Activated naive CD8-positive, alpha-beta T cell treated with anti-CD3 and anti-CD28 coated beads, Interleukin-2, amount 50 U/mL, for 24 hours (primary cell): ENCODE results near the gene CBFA2T3.

Source experiments
- ATAC-seq: fragments of 150-1000 bp; cut with Tn5 transposase; one replicate; pipeline ENCODE4 v1.10.0; 2021
- DNase-seq: peaks from one replicate; pipeline ENCODE4 v3.0.0; 2021
- H3K27ac Mint-ChIP-seq: one replicate; pipeline ENCODE4 v1.8.0; 2021; ENCODE audit warnings: mild to moderate bottlenecking, mixed read lengths
- H3K27me3 Mint-ChIP-seq: one replicate; pipeline ENCODE4 v1.8.0; 2021; ENCODE audit warnings: mixed read lengths
- H3K36me3 Mint-ChIP-seq: one replicate; pipeline ENCODE4 v1.8.0; 2021; ENCODE audit warnings: low read depth, mixed read lengths
- H3K4me1 Mint-ChIP-seq: one replicate; pipeline ENCODE4 v1.8.0; 2021; ENCODE audit warnings: mixed read lengths
- H3K4me3 Mint-ChIP-seq: one replicate; pipeline ENCODE4 v1.8.0; 2021; ENCODE audit warnings: mild to moderate bottlenecking, moderate library complexity, mixed read lengths
- H3K9me3 Mint-ChIP-seq: one replicate; pipeline ENCODE4 v1.8.0; 2021; ENCODE audit warnings: mixed read lengths

Gene CBFA2T3

DNA sequence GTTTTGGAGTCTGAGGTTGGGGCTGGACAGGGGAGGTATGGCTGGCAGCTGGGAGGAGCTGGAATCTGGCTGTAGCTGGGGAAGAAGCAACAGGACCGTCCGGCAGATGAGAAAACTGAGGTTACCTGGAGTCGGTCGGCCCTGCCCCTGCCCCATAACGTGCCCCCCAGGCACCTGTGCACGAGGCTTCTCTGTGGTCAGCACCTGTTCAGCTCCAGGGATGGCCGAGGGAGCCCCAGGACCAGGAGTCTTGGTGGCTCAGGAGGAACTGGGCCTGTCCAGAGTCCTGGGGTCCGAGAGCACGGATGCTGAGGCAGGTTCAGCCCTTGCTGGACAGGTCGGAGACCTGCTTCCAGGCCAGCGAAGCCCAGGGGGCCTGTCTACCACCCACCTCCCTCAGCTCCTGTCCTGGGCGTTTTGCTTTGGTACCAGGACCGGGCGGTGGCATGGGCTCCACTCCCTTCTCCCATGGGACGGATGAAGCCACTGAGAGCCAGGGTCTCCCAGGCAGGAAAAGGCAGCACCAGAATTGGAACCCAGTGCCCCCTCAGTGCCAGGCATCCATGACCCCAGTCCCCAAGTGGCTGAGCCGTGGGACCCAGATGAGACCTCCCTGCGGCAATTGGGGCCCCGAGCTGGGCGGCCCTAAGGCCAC lies 17.1 kb upstream of the CBFA2T3 start:
- Mint-ChIP-seq H3K4me3 (no peak overlapping the region), H3K9me3 (peaks cover 1% of the 10 kb centered on the region), H3K36me3 (peaks cover 5% of the 10 kb centered on the region), H3K4me1 (peaks cover 2% of the 10 kb centered on the region), H3K27ac (no peak overlapping the region), H3K27me3 (peaks cover 4% of the 10 kb centered on the region)
- DNase-seq = no peak
- ATAC-seq = no peak

DNA sequence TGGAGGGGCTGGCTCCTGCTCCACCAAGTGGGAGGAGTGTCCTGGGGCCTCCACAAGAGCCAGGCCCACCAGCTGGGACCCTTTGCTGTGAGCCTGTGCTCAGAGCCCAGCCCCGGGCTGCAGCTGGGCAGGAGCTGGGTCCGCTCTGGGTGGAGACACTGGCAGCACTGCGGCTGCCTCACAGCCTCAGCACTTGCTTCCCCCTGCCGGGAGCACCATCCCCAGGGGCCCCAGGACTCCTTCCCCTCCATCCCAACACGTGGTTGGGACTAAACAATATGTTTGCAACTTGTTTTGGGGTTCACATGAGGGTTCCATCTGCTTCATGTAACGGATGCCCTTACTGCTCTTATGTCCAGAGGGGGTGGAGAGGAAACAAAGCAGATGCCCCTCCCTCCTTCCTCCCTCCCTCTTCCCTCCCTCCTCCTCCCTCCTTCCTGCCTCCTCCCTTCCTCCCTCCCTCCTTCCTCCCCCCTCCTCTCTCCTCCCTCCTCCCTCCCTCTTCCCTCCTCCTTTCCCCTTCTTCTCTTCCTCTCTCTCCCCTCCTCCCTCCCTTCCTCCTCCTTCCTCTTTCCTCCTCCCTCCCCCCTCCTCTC lies 16.3 kb upstream of the CBFA2T3 start:
- Mint-ChIP-seq H3K4me3 (no peak overlapping the region), H3K27me3 (peaks cover 4% of the 10 kb centered on the region), H3K27ac (no peak overlapping the region), H3K36me3 (peaks cover 5% of the 10 kb centered on the region), H3K9me3 (no peaks in the 10 kb centered on the region), H3K4me1 (no peaks in the 10 kb centered on the region)
- ATAC-seq (no peak), DNase-seq (no peak)

DNA sequence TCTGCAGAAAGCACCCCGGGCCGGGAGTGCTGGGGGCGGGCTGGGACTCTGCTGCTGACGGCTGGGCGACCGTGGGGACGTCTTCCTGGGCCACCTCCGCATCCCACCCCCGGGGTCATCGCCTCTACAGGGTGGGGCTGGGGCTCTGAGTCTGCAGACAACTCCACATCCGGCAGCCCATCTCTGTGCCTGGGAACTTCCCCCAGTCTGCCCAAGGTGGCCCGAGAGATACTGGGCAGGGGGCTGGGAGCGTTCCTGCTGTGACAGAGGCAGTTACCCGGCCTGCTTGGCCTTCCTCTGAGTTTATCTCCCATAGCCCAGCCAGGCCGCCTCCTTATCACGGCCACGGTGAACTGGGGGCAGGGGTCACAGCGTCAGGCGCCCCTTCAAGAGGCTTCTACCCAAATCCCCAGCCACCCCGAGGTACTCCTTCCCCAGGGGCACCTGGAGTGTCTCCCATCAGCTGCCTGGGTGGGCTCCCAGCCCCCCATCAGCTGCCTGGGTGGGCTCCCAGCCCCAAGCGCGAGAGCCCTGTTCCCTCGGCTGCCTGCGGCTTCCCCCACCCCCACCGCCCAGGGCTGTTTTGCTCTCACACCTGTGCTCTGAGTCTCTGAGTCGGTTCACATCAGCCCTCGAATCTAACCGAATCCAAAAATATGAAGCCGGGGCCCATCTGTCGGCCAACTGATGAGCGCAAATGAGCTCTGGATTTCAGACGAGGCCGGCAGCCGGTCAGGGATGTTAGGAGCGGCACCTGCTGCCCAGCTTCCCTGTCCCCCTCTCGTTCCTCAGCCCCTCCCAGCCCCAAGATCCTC lies 15.6 kb upstream of the CBFA2T3 start:
- DNase-seq (no peak), ATAC-seq (no peak)
- Mint-ChIP-seq H3K4me1 (no peaks in the 10 kb centered on the region), H3K9me3 (no peaks in the 10 kb centered on the region), H3K27ac (no peak overlapping the region), H3K27me3 (peaks cover 4% of the 10 kb centered on the region), H3K4me3 (no peak overlapping the region), H3K36me3 (peaks cover 2% of the 10 kb centered on the region)

DNA sequence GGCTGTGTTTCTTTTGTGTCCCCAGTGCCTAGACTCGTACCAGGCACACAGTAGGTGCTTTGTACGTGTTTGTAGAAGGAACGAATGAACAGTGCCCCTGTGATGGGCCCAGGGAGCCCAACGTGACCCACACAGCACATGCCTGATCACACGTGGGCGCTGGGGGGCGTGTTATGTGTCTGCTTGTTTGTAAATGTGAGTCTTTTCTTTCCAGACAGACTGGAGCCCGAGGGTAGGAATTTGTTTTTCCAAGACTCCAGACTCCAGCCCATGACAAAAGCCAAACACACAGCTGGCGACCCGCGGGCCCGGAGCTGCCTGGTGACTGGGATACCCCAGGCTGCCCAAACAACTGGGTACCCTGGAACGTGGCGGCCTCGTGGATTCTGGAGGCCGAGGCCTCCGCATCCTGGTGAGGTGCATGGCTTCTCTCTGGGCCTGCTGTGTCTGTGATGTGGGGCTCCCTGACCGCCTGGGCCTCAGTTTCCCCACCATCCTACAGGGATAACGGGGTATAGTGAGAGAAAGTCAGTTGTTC lies 14.9 kb upstream of the CBFA2T3 start:
- Mint-ChIP-seq H3K27ac (no peak overlapping the region), H3K9me3 (no peaks in the 10 kb centered on the region), H3K27me3 (peaks cover 4% of the 10 kb centered on the region), H3K4me3 (no peak overlapping the region), H3K36me3 (no peaks in the 10 kb centered on the region), H3K4me1 (no peaks in the 10 kb centered on the region)
- ATAC-seq (no peak), DNase-seq (no peak)

DNA sequence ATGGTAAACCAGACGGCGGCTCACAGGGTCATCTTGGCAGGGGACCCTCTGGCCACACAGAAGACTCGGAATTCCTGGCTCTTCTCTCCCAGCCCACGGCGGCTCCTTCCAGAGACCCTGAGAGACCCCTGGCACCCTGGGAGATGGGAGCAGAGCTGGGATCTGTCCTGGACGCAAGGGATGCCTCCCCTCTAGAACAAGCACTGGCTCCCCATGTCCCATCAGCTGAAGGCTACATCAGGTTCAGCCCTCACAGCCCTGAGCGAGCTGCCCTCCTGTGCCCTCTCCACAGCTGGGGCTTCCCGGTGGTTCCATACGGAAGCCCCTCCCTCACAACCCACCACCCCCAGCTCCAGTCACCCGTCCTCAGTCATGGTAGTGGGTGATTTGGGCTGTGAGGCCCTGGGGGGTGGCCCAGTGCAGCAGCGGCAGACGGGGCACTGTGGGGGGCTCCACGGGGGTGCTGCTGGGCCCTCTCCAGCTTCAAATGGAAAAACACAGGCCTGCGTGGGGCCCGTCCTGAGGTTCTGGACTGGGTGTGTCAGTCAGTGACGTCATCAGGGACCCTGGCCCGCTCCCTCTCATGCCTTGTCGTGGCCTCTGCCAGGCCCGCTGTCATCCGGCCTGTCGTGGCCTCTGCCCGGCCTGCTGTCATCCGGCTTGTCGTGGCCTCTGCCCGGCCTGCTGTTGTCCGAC lies 13.0 kb upstream of the CBFA2T3 start:
- Mint-ChIP-seq H3K4me1 (no peaks in the 10 kb centered on the region), H3K27ac (no peak overlapping the region), H3K36me3 (no peaks in the 10 kb centered on the region), H3K9me3 (no peaks in the 10 kb centered on the region), H3K27me3 (peaks cover 4% of the 10 kb centered on the region), H3K4me3 (no peak overlapping the region)
- no peak for ATAC-seq
- DNase-seq = no peak

DNA sequence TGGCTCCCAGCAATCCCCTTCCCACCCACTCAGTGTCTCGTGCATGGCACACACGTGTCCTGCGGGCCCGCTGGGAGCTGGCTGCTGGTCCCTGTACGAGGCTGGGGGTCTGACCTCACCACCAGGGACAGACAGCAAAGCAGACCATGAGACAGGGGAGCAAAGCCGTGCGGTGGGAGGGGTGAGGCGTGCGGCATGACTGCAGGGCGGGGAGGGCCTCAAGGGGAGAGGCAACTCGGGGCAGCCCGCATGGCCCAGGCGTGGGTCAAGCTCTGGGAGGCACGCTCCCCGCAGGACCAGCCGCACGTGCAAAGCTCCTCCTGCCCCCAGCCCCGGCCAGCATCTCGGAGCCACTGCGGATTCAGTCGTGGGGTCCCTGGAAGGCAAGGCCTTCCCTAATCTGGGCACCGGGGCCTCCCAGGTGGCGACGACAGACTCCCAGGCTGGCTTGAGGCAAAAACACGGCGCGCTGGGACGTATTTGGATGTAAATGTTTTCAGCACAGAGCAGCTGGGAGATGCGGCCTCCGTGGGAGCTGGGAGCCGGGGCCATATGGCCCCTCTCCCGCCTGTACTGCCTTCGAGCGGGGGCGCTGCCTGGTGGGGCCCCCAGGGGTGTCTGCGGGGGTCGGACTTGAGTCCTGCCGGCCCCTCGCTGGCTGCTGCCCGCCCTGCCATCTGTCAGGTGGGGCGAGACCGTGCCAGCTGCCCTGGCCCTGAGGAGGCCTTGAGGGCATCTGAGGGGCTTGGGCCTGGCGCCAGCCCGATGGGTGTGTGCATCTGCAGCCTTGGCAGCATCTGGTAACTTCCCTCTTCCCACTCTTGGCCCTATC lies 12.2 kb upstream of the CBFA2T3 start:
- H3K9me3 Mint-ChIP-seq = no peaks in the 10 kb centered on the region
- no peaks in the 10 kb centered on the region for H3K36me3 Mint-ChIP-seq
- ATAC-seq (no peak), DNase-seq (no peak)
- H3K4me1 Mint-ChIP-seq = peaks cover 3% of the 10 kb centered on the region
- no peak overlapping the region for H3K27ac Mint-ChIP-seq
- H3K27me3 Mint-ChIP-seq = no peaks in the 10 kb centered on the region
- H3K4me3 Mint-ChIP-seq = no peak overlapping the region

DNA sequence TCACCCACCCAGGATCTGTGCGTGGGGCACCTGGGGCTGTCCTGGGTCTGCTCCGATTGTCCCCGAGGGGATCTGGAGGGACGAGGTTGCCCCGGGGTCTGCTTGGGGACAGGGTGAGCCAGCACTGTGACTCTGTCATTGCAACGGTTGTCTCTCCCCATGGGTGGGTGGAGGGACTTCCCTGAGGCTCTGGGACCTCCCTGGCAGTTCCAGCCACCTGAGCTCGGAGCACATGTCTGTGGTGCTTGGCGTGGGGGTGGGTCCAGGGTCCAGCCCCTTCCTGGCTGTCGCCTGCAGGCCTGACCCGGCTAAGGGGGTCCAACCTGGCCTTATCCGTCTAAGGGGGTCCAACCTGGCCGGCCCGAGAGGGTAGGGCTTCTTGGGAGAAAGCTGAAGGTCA lies 8.5 kb upstream of the CBFA2T3 start:
- H3K4me1 Mint-ChIP-seq = peaks cover 14% of the 10 kb centered on the region
- H3K36me3 Mint-ChIP-seq = no peaks in the 10 kb centered on the region
- no peaks in the 10 kb centered on the region for H3K27me3 Mint-ChIP-seq
- no peak overlapping the region for H3K4me3 Mint-ChIP-seq
- H3K27ac Mint-ChIP-seq = no peak overlapping the region
- DNase-seq = no peak
- no peaks in the 10 kb centered on the region for H3K9me3 Mint-ChIP-seq
- ATAC-seq = no peak

DNA sequence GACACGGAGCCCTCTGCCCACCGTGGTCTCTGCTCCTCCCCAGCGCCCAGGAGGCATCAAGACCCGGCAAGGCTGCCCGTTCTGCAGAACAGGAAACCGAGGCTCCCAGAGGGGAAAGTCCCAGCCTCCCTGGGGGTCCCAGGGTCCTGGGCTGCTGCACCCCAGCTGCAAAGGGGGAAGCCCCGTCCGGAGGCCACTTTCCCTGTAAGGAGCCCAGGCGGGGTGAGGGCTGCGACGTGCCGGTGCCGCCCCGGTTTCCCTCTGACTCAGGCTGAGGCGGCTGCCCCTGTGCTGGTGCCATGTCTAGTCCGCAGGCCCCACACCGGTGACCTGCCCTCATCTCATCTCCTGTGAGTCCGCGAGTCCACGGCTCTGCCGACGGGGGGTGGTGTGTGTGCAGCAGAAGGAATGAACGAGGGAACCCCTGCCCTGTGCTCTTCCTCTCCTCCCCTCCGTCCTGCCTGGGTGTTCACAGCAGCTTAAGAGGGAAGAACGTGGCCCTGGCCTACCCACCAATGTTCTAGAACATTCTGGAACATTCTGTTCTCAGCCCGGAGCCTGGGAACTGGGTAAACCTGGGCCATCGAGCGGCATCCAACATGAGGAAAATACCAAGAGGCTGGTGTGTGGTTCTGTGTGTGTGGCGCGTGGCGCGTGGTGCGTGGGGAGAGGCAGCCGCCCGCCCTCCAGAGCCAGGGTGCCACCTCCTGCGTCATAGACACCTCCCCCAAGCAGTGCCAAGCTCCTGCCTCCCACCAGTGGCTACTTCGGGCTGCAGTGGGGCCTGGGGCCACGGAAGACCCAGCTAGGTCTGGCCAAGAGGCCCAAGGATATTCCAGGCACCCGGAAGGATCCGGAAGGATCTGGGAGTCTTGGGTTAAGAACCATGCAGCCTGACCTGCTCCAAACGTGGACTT lies 7.0 kb upstream of the CBFA2T3 start:
- peaks cover 17% of the 10 kb centered on the region for H3K4me1 Mint-ChIP-seq
- H3K27ac Mint-ChIP-seq = no peak overlapping the region
- DNase-seq (no peak), ATAC-seq (no peak)
- no peaks in the 10 kb centered on the region for H3K9me3 Mint-ChIP-seq
- no peak overlapping the region for H3K4me3 Mint-ChIP-seq
- peaks cover 2% of the 10 kb centered on the region for H3K27me3 Mint-ChIP-seq
- no peaks in the 10 kb centered on the region for H3K36me3 Mint-ChIP-seq

DNA sequence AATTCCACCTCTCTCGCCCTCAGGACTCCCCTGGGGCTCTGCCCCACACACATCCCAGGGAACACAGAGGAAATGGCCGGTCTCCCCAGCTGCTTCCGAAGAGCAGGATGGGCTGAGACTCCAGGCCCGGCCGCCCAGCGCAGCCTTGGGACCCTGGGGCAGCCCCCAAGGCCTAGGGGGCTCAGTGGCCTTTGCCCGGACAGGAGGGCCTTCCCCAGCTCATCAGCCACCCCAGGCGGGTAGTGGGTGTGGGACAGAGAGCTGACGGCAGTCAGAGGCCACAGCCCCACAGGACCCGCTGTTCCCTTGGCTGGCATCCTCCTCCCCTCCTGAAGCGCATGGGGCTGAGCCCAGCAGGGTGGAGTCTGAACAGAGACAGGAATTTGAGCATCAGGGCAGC lies 6.2 kb upstream of the CBFA2T3 start:
- Mint-ChIP-seq H3K27ac (no peak overlapping the region), H3K27me3 (peaks cover 2% of the 10 kb centered on the region), H3K36me3 (no peaks in the 10 kb centered on the region), H3K9me3 (no peaks in the 10 kb centered on the region), H3K4me1 (peaks cover 17% of the 10 kb centered on the region), H3K4me3 (no peak overlapping the region)
- no peak for ATAC-seq
- DNase-seq = no peak

DNA sequence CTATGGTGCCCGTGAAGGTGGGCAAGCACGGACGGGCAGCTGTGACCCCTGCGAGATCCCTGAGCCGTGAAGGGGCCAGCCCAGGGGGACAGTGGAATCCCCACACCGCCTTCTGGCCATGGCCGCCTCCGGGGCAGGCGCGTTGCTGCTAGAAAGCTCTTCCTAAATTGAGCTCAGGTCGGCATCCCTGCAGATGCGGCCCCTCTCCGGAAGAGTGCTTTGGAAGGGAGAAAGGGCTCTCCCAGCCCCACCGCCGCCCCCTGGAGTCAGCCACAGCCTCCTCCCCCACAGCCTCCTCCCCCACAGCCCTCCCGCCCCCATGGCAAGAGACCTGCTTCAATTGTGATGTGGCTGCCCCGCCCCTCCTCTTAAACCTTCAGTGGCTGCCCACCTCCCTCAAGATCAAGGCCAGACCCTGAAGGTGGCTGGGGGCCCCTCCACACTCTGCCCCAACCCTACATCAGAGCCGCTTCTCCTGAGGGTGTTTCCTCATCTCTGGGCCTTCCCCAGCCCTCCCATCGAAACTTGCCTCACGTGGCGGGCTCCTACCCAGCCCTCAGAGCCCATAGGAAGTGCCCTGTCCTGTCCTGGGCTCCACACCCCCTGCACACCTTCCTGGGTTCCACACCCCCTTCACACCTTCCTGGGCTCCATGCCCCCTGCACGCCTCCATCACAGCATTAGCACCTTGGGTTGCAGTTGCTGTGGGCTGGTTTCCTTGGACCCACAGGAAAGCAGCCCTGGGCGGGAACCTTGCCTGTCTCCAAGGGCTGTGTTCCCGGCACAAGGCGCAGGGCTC lies 5.5 kb upstream of the CBFA2T3 start:
- Mint-ChIP-seq H3K4me1 (peaks cover 17% of the 10 kb centered on the region), H3K36me3 (no peaks in the 10 kb centered on the region), H3K9me3 (no peaks in the 10 kb centered on the region), H3K27ac (no peak overlapping the region), H3K4me3 (no peak overlapping the region), H3K27me3 (peaks cover 2% of the 10 kb centered on the region)
- ATAC-seq = no peak
- no peak for DNase-seq

DNA sequence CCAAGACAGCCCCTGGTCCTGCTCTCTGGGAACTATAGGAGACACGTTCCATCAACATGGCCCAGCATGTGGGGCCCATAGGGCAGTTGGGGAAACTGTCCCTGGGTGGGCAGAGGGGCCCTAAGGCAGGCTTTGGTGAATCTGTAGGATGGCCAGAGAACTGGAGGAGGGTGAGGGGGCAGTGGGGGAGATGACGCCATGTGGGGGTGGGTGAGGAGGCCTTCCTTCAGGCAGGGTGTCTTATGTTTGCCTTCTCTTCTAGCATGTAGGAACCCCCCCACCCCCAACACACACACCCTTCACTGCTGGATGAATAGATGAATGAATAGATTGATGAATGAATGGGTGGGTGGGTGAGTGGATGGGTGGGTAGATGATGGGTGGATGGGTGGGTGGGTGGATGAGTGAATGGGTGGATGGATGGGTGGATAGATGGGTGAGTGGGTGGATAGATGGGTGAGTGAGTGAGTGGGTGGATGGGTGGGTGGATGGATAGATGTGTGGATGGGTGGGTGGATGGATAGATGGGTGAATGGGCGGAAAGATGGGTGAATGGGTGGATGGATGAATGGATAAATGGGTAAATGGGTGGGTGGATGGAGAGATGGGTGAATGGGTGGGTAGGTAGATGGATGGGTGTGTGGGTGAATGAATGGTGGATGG lies 2.5 kb upstream of the CBFA2T3 start:
- peaks cover 17% of the 10 kb centered on the region for H3K4me1 Mint-ChIP-seq
- peaks cover 13% of the 10 kb centered on the region for H3K27me3 Mint-ChIP-seq
- H3K4me3 Mint-ChIP-seq = no peak overlapping the region
- no peaks in the 10 kb centered on the region for H3K36me3 Mint-ChIP-seq
- no peaks in the 10 kb centered on the region for H3K9me3 Mint-ChIP-seq
- DNase-seq (no peak), ATAC-seq (no peak)
- no peak overlapping the region for H3K27ac Mint-ChIP-seq

DNA sequence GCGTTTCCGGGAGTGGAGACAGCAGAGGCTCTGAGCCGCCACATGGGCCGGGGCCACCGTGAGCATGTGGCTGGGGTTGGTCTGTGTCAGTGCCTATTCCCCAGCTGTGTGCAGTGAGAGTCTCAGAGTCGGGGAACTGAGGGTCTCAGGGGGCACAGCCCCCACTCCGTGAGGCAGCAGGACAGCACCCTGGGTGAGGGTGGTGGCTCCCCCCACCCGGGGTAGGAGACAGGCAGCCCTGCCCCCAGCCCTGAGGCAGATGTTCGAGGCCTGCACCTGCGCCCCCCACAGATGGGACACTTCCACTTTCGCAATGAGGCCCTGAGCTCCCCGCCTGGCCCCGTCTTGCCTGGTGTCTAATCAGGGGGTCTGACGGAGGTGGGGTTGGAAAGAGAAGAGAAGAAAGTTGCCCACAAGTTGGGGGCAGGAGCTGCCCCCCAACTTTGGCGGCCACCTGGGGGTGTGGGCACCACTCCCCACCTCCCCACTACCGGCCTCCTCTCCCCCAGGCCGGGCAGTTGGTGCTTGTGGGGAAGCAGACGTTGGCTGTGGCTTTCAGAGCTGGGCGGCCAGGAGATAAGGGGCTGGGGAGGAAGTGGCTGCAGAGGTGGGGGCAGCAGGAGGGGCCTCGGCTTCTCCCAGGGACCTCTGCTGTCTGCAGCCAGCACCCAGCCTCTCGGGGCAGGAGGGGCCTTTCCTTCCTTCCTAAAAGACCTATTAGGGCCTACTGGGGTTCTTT lies 1.8 kb upstream of the CBFA2T3 start:
- H3K36me3 Mint-ChIP-seq = no peaks in the 10 kb centered on the region
- H3K4me1 Mint-ChIP-seq = peaks cover 12% of the 10 kb centered on the region
- H3K4me3 Mint-ChIP-seq = no peak overlapping the region
- no peak overlapping the region for H3K27ac Mint-ChIP-seq
- H3K9me3 Mint-ChIP-seq = no peaks in the 10 kb centered on the region
- H3K27me3 Mint-ChIP-seq = peaks cover 16% of the 10 kb centered on the region
- ATAC-seq (no peak), DNase-seq (no peak)
